Mesodermal cell (in vitro differentiated cells): ENCODE data around the gene PDS5A.

Experiments
- H3K27ac ChIP-seq: 2 replicates; pipeline ENCODE4 v1.7.0; 2013; ENCODE audit warnings: mild to moderate bottlenecking, low read depth, low read length, moderate library complexity; ENCODE audit not compliant: severe bottlenecking
- H3K36me3 ChIP-seq: 2 replicates; pipeline ENCODE4 v1.7.1; 2013; ENCODE audit warnings: mild to moderate bottlenecking, low read length, moderate library complexity; ENCODE audit not compliant: control insufficient read depth, insufficient read depth
- H3K4me1 ChIP-seq: one replicate; pipeline ENCODE4 v1.7.1; 2013; ENCODE audit warnings: mild to moderate bottlenecking, low read length; ENCODE audit not compliant: insufficient read depth, control insufficient read depth, poor library complexity, severe bottlenecking
- H3K4me3 ChIP-seq: 2 replicates; pipeline ENCODE4 v1.7.0; 2013; ENCODE audit warnings: low read length, control low read depth, mild to moderate bottlenecking; ENCODE audit not compliant: insufficient read depth, poor library complexity, severe bottlenecking; ENCODE audit errors: extremely low read depth
- H3K9me3 ChIP-seq: 2 replicates; pipeline ENCODE4 v1.7.1; 2013; ENCODE audit warnings: mild to moderate bottlenecking, low read length, moderate library complexity; ENCODE audit not compliant: control insufficient read depth
- WGBS, 2 experiments: methylation state at CpG; one replicate each; pipeline ENCODE4 v1.1.5; 2013; ENCODE audit warnings: missing lambda C conversion rate in 2 of 2; ENCODE audit not compliant: insufficient coverage in 2 of 2; 5-methylcytosine and 5-hydroxymethylcytosine counted together

PDS5A gene

DNA sequence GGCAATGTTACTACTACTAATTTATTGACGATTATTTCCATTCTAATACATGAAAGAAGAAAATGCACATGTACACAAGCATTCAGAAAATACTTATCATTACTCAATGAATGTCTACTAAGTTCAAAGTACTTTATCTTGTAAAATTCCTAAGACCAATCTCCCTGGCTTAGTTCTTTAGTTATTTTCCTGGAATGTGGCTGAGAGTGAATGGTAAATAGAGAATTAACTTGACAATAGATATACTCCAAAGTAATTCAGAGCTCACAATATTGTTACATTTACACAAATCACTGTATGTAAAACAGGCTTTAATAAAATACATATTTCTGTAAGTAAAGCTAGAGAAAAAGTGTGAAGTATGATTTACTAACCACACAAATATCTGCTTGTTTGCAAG, 79.7 kb downstream of the PDS5A start:
- no peaks in the 10 kb centered on the region for H3K4me1 ChIP-seq
- H3K4me3 ChIP-seq = no peak overlapping the region
- no CpG with 5 or more reads among the region's 1 CpG for WGBS, 2 experiments
- no peak overlapping the region for H3K27ac ChIP-seq
- H3K9me3 ChIP-seq = no peaks in the 10 kb centered on the region
- peaks cover 91% of the 10 kb centered on the region for H3K36me3 ChIP-seq

- H3K36me3 ChIP-seq = peaks cover 90% of the 10 kb centered on the region
These were observed 84.0 kb downstream of the PDS5A start for GRCh38 chr4:39893693-39894072.

DNA sequence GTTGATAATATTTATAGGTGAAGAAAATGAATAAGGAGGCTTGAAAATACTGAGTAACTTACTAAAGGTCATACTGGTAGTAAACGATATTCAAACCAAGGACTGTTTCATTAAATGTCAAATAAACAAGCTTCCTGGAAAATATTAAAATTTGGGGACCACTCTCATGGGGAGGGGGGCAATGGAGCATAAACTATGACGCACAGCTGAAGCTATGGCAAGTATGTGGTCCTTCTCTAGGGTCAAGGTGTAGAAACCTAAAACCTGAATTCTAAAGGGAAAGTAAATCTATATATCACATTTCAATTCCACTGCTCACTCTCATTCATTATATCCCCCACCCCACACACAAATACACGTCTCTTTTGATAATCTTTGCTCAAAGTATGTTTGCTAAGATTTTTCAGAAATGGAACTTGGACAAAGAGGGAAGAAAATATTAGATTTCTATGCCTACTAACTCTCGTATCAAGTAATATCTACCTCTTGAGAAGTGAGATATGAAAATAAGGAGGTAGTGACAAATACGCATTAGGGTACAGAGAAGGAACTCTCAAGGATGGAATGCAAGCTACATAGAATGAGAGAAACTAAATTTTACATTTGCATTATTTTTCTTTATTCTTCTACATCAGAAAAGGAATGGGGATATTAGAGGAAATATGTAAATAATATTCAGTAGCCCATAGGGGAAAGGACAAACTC, 84.6 kb downstream of the PDS5A start:
- H3K4me3 ChIP-seq = no peak overlapping the region
- H3K36me3 ChIP-seq = peaks cover 89% of the 10 kb centered on the region
- no peak overlapping the region for H3K27ac ChIP-seq
- 100% methylated on average over 1 of the region's 5 CpGs; no CpG with 5 or more reads in 1 of the 2 experiments for WGBS, 2 experiments
- no peaks in the 10 kb centered on the region for H3K4me1 ChIP-seq
- H3K9me3 ChIP-seq = no peaks in the 10 kb centered on the region

More at GRCh38 chr4:39893693-39894072, 84.0 kb downstream of the PDS5A start:
- no CpG with 5 or more reads among the region's 3 CpGs for WGBS, 2 experiments
- Histone ChIP-seq H3K4me3 (no peak overlapping the region), H3K4me1 (no peaks in the 10 kb centered on the region), H3K9me3 (no peaks in the 10 kb centered on the region), H3K27ac (no peak overlapping the region)

- Histone ChIP-seq H3K9me3 (no peaks in the 10 kb centered on the region), H3K4me1 (no peaks in the 10 kb centered on the region), H3K27ac (no peak overlapping the region), H3K36me3 (peaks cover 89% of the 10 kb centered on the region), H3K4me3 (no peak overlapping the region)
- WGBS, 2 experiments = 67 to 80% methylated on average over 1 of the region's 2 CpGs
These were observed 88.5 kb downstream of the PDS5A start for GRCh38 chr4:39889226-39889625.

DNA sequence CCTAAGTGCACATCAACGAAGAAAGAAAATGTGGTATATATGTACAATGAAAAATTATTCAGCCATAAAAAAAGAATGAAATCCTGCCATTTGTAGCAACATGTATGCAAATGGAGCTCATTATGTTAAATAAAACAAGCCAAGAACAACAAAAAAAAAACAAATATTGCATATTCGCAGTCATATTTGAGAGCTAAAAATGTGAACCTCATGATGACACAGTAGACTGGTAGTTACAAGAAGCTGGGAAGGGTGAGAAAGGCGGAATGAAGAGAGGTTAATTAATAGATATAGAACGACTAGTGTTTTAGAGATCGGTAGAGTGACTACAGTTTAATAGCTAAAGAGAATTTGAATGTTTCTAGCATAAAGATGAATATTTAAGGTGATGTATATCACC, 89.2 kb downstream of the PDS5A start:
- Histone ChIP-seq H3K4me1 (no peaks in the 10 kb centered on the region), H3K27ac (no peak overlapping the region), H3K36me3 (peaks cover 89% of the 10 kb centered on the region), H3K4me3 (no peak overlapping the region), H3K9me3 (no peaks in the 10 kb centered on the region)
- 98 to 100% methylated on average over 1 to 4 of the region's 5 CpGs for WGBS, 2 experiments

- Histone ChIP-seq H3K9me3 (no peaks in the 10 kb centered on the region), H3K4me1 (no peaks in the 10 kb centered on the region), H3K4me3 (no peak overlapping the region), H3K36me3 (peaks cover 78% of the 10 kb centered on the region), H3K27ac (no peak overlapping the region)
- 87 to 98% methylated on average over 5 to 6 of the region's 6 CpGs for WGBS, 2 experiments
These were observed 94.1 kb downstream of the PDS5A start for GRCh38 chr4:39883646-39884045.

DNA sequence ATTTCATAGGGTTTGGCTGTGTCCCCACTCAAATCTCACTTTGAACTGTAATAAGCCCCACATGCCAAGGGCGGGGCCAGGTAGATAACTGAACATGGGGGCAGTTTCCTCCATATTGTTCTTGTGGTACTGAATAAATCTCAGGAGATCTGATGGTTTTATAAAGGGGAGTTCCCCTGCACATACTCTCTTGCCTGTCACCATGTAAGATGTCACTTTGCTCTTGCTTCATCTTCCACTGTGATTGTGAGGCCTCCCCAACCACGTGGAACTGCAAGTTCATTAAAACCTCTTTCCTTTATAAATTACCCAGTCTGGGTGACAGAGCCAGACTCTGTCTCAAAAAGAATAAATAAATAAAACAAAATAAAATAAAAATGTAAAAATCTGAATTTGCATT, 95.9 kb downstream of the PDS5A start:
- no peak overlapping the region for H3K4me3 ChIP-seq
- 100% methylated on average over 1 of the region's 2 CpGs for WGBS, 2 experiments
- no peak overlapping the region for H3K27ac ChIP-seq
- H3K9me3 ChIP-seq = no peaks in the 10 kb centered on the region
- H3K36me3 ChIP-seq = peaks cover 78% of the 10 kb centered on the region
- H3K4me1 ChIP-seq = no peaks in the 10 kb centered on the region

DNA sequence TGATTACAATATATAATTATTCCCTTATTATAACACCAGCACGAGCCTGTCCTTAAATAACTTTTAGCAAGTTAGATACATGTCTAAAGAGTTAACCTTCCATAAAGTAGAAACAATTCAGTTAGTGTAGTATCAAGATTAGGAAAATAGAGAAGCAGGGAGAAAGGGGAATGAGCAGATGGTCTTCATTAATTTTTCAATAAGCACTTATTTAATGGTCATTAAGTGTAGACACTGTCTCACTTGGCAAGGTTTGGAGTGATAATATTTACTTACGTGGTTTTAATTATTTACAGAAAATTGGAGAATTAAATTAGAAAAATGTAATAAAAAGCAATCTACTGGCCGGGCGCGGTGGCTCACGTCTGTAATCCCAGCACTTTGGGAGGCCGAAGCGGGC, 99.7 kb downstream of the PDS5A start:
- Histone ChIP-seq H3K9me3 (no peaks in the 10 kb centered on the region), H3K27ac (no peak overlapping the region), H3K4me1 (no peaks in the 10 kb centered on the region), H3K4me3 (no peak overlapping the region), H3K36me3 (peaks cover 66% of the 10 kb centered on the region)
- 98 to 100% methylated on average over 1 to 6 of the region's 8 CpGs for WGBS, 2 experiments

DNA sequence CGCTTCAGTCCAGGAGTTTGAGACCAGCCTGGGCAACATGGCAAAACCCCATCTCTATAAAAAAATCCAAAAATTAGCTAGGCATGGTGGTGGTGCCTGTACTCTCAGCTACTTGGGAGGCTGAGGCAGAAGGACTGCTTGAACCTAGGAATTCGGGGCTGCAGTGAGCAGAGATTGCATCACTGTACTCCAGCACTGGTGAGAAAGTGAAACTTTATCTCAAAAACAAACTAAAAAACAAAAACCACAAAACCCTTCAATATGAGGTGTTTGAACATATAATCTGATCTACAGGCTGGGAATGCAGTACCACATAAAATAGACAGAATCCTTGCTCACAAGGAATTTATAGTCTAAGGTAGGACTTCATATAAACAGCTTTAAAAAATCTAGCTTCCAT, 103.9 kb downstream of the PDS5A start:
- H3K27ac ChIP-seq = no peak overlapping the region
- peaks cover 74% of the 10 kb centered on the region for H3K36me3 ChIP-seq
- H3K4me3 ChIP-seq = no peak overlapping the region
- H3K9me3 ChIP-seq = no peaks in the 10 kb centered on the region
- H3K4me1 ChIP-seq = no peaks in the 10 kb centered on the region
- WGBS, 2 experiments = 100% methylated on average over 1 of the region's 2 CpGs; no CpG with 5 or more reads in 1 of the 2 experiments

- Histone ChIP-seq H3K36me3 (peaks cover 78% of the 10 kb centered on the region), H3K4me1 (no peaks in the 10 kb centered on the region), H3K9me3 (no peaks in the 10 kb centered on the region), H3K27ac (no peak overlapping the region), H3K4me3 (no peak overlapping the region)
- 90 to 92% methylated on average over 2 of the region's 3 CpGs for WGBS, 2 experiments
These were observed 112.4 kb downstream of the PDS5A start for GRCh38 chr4:39865280-39865679.

GRCh38 chr4:39864391-39864790, 113.3 kb downstream of the PDS5A start:
- no peaks in the 10 kb centered on the region for H3K9me3 ChIP-seq
- no peak overlapping the region for H3K27ac ChIP-seq
- no peaks in the 10 kb centered on the region for H3K4me1 ChIP-seq
- WGBS, 2 experiments = 100% methylated on average over 4 to 5 of the region's 6 CpGs
- peaks cover 78% of the 10 kb centered on the region for H3K36me3 ChIP-seq
- H3K4me3 ChIP-seq = no peak overlapping the region
